T-cell (primary cell): ENCODE results near the gene NXPE4. TPM values are rescaled to one million over a fixed set of nuclear protein-coding genes. Genes with fewer than 3 reads are reported as not detected.

Experiments
- ATAC-seq, 4 experiments: fragments of 200-7000 bp in 3 of 4; fragments of 150-1000 bp in 1 of 4; cut with Tn5 transposase; replicated peaks in 1 of 4; 1 replicate in 3 of 4; 2 replicates in 1 of 4; pipeline ENCODE4 v1.10.0; 2021; ENCODE audit warnings: moderate library complexity in 3 of 4, mild to moderate bottlenecking in 2 of 4, moderate number of reproducible peaks in 1 of 4
- CTCF ChIA-PET, 2 donors: fragments of 300-600 bp; sonication (Branson Sonifier 250); formaldehyde crosslinking; loops; one replicate each; lab custom pipeline; 2022; ENCODE audit warnings: antibody characterized with exemption in 2 of 2; lab: Charles Lee
- POLR2A ChIA-PET, 2 donors: fragments of 300-600 bp; sonication (Branson Sonifier 250); formaldehyde crosslinking; loops; one replicate each; lab custom pipeline; 2022; ENCODE audit warnings: antibody characterized with exemption in 2 of 2; lab: Charles Lee
- DNase-seq, 35 experiments: peaks; one replicate each; pipeline versions ENCODE4 v3.0.0 to v3.0.0-alpha.2; 2013 to 2023
- H3K27ac ChIP-seq: one replicate; pipeline ENCODE4 v1.5.1; 2013; ENCODE audit warnings: low read length
- H3K27me3 ChIP-seq, 2 experiments: replicated peaks in 1 of 2; 1 replicate in 1 of 2; 2 replicates in 1 of 2; pipeline versions ENCODE4 v1.6.1 to v1.7.0; 2013; ENCODE audit warnings: low read length in 1 of 2, mixed read lengths in 1 of 2; ENCODE audit not compliant: control insufficient read depth in 2 of 2, insufficient read depth in 2 of 2; ENCODE audit errors: extremely low read depth in 1 of 2
- H3K36me3 ChIP-seq, 2 donors: 1 replicate in 1 of 2; 2 replicates in 1 of 2; pipeline versions ENCODE4 v1.6.1 to v1.7.0; 2013; ENCODE audit warnings: low read length in 1 of 2; ENCODE audit not compliant: control insufficient read depth in 2 of 2, insufficient read depth in 1 of 2; ENCODE audit errors: extremely low read depth in 1 of 2
- H3K4me1 ChIP-seq, 2 experiments: 1 replicate in 1 of 2; 2 replicates in 1 of 2; pipeline versions ENCODE4 v1.6.1 to v1.7.0; 2013; ENCODE audit warnings: low read length in 2 of 2, mixed read lengths in 1 of 2; ENCODE audit not compliant: insufficient read depth in 2 of 2, control insufficient read depth in 1 of 2; ENCODE audit errors: extremely low read depth in 1 of 2
- H3K4me3 ChIP-seq, 2 donors: 1 replicate in 1 of 2; 2 replicates in 1 of 2; pipeline versions ENCODE4 v1.5.1 to v1.7.0; 2013; ENCODE audit warnings: mild to moderate bottlenecking in 2 of 2, low read length in 1 of 2, moderate library complexity in 1 of 2; ENCODE audit not compliant: control insufficient read depth in 1 of 2; ENCODE audit errors: extremely low read depth in 1 of 2
- H3K9me3 ChIP-seq: 2 replicates; pipeline ENCODE4 v1.7.0; 2013
- H3K27ac Mint-ChIP-seq, 2 donors: one replicate each; pipeline ENCODE4 v1.8.0; 2020 to 2021; ENCODE audit warnings: mild to moderate bottlenecking in 2 of 2, mixed read lengths in 2 of 2
- H3K27me3 Mint-ChIP-seq, 2 donors: one replicate each; pipeline ENCODE4 v1.8.0; 2021 to 2022; ENCODE audit warnings: mixed read lengths in 2 of 2
- H3K36me3 Mint-ChIP-seq: one replicate; pipeline ENCODE4 v1.8.0; 2021; ENCODE audit warnings: mixed read lengths
- H3K4me1 Mint-ChIP-seq, 3 donors: one replicate each; pipeline ENCODE4 v1.8.0; 2020 to 2022; ENCODE audit warnings: mixed read lengths in 3 of 3, mild to moderate bottlenecking in 1 of 3
- H3K4me3 Mint-ChIP-seq, 3 donors: one replicate each; pipeline ENCODE4 v1.8.0; 2020 to 2022; ENCODE audit warnings: mild to moderate bottlenecking in 3 of 3, mixed read lengths in 3 of 3, moderate library complexity in 3 of 3
- H3K9me3 Mint-ChIP-seq, 3 donors: one replicate each; pipeline ENCODE4 v1.8.0; 2020 to 2022; ENCODE audit warnings: mixed read lengths in 3 of 3
- WGBS: methylation state at CpG from one replicate; pipeline ENCODE4 v1.1.5; 2013; ENCODE audit warnings: missing lambda C conversion rate; ENCODE audit not compliant: insufficient coverage; 5-methylcytosine and 5-hydroxymethylcytosine counted together
- total RNA-seq, 35 experiments: library from RNA in 6 of 35; stranded (reverse) in 6 of 35; fragments of 120-200 nt in 1 of 35; gene quantifications; one replicate each; pipeline versions ENCODE4 v1.2.1 to v1.2.4 and lab custom pipeline; 2013 to 2026

NXPE4 gene
- total RNA-seq, 5 donors from 2014 or later (not counting 1 experiment from before 2014, with no cell fraction given): not detected

- no peak for DNase-seq
- H3K4me3 Mint-ChIP-seq: no peak overlapping the region
- ATAC-seq: no peak
- Histone ChIP-seq H3K27ac (no peak overlapping the region), H3K4me3 (no peak overlapping the region), H3K36me3 (no peaks in the 10 kb centered on the region), H3K9me3 (no peaks in the 10 kb centered on the region), H3K27me3 (peaks cover 0 to 3% of the 10 kb centered on the region in 2 experiments), H3K4me1 (no peaks in the 10 kb centered on the region)
- no peaks in the 10 kb centered on the region for H3K27me3 Mint-ChIP-seq
- H3K9me3 Mint-ChIP-seq: no peaks in the 10 kb centered on the region
- H3K4me1 Mint-ChIP-seq: no peaks in the 10 kb centered on the region
- ChIA-PET POLR2A (no interaction called here), CTCF (interaction anchor here in 1 of 2 donors (0.6 kb wide), 1 partner anchor 1365 kb away, joined by 3 read pairs; no protein-coding TSS in a partner anchor)
- H3K27ac Mint-ChIP-seq: no peak overlapping the region
- WGBS: no CpG with 5 or more reads among the region's 2 CpGs
- H3K36me3 Mint-ChIP-seq: no peaks in the 10 kb centered on the region
Measured at GRCh38 chr11:114553642-114554041, 41.9 kb downstream of the NXPE4 start.

GRCh38 chr11:114551060-114551459, 44.5 kb downstream of the NXPE4 start:
- Histone ChIP-seq H3K4me1 (no peaks in the 10 kb centered on the region), H3K27ac (no peak overlapping the region), H3K36me3 (no peaks in the 10 kb centered on the region), H3K4me3 (no peak overlapping the region), H3K27me3 (peaks cover 0 to 3% of the 10 kb centered on the region in 2 experiments), H3K9me3 (no peaks in the 10 kb centered on the region)
- no peaks in the 10 kb centered on the region for H3K9me3 Mint-ChIP-seq
- H3K4me1 Mint-ChIP-seq: no peaks in the 10 kb centered on the region
- H3K36me3 Mint-ChIP-seq: no peaks in the 10 kb centered on the region
- peaks cover 0 to 8% of the 10 kb centered on the region in 2 donors for H3K27me3 Mint-ChIP-seq
- no peak overlapping the region for H3K27ac Mint-ChIP-seq
- CTCF ChIA-PET: no interaction called here
- WGBS: 83% methylated on average over 1 of the region's 4 CpGs
- no peak for ATAC-seq
- DNase-seq: no peak
- no peak overlapping the region for H3K4me3 Mint-ChIP-seq
- POLR2A ChIA-PET: no interaction called here

GRCh38 chr11:114525682-114526081, 69.9 kb downstream of the NXPE4 start:
- Mint-ChIP-seq H3K4me3 (no peak overlapping the region), H3K27ac (no peak overlapping the region), H3K36me3 (no peaks in the 10 kb centered on the region), H3K4me1 (no peaks in the 10 kb centered on the region), H3K27me3 (peaks cover 4% of the 10 kb centered on the region in 2 donors), H3K9me3 (peaks cover 9 to 16% (median 10%) of the 10 kb centered on the region in 3 donors)
- ATAC-seq (no peak), DNase-seq (no peak)
- Histone ChIP-seq H3K27me3 (no peaks in the 10 kb centered on the region), H3K4me3 (no peak overlapping the region), H3K4me1 (no peaks in the 10 kb centered on the region), H3K9me3 (no peaks in the 10 kb centered on the region), H3K27ac (no peak overlapping the region), H3K36me3 (no peaks in the 10 kb centered on the region)
- ChIA-PET POLR2A (no interaction called here), CTCF (no interaction called here)
- no CpG with 5 or more reads among the region's 2 CpGs for WGBS

- H3K27ac Mint-ChIP-seq: no peak overlapping the region
- ATAC-seq (no peak), DNase-seq (no peak)
- H3K9me3 Mint-ChIP-seq: peaks cover 9 to 16% (median 10%) of the 10 kb centered on the region in 3 donors
- no peak overlapping the region for H3K4me3 ChIP-seq
- no peaks in the 10 kb centered on the region for H3K36me3 Mint-ChIP-seq
- WGBS: 100% methylated on average over 1 of the region's 1 CpG
- ChIA-PET CTCF (no interaction called here), POLR2A (no interaction called here)
- H3K36me3 ChIP-seq: no peaks in the 10 kb centered on the region
- no peaks in the 10 kb centered on the region for H3K4me1 Mint-ChIP-seq
- H3K4me3 Mint-ChIP-seq: no peak overlapping the region
- no peaks in the 10 kb centered on the region for H3K4me1 ChIP-seq
- H3K27me3 Mint-ChIP-seq: peaks cover 4 to 9% of the 10 kb centered on the region in 2 donors
- H3K27ac ChIP-seq: no peak overlapping the region
- H3K27me3 ChIP-seq: no peaks in the 10 kb centered on the region
- H3K9me3 ChIP-seq: no peaks in the 10 kb centered on the region
Measured at GRCh38 chr11:114524122-114524521, 71.5 kb downstream of the NXPE4 start.

GRCh38 chr11:114522818-114523217, 72.8 kb downstream of the NXPE4 start:
- Histone ChIP-seq H3K4me1 (no peaks in the 10 kb centered on the region), H3K9me3 (no peaks in the 10 kb centered on the region), H3K36me3 (no peaks in the 10 kb centered on the region), H3K27me3 (no peaks in the 10 kb centered on the region), H3K27ac (no peak overlapping the region), H3K4me3 (no peak overlapping the region)
- POLR2A ChIA-PET: no interaction called here
- H3K9me3 Mint-ChIP-seq: peaks cover 9 to 16% (median 10%) of the 10 kb centered on the region in 3 donors
- H3K36me3 Mint-ChIP-seq: no peaks in the 10 kb centered on the region
- peaks cover 4 to 9% of the 10 kb centered on the region in 2 donors for H3K27me3 Mint-ChIP-seq
- no peaks in the 10 kb centered on the region for H3K4me1 Mint-ChIP-seq
- WGBS: 100% methylated on average over 1 of the region's 2 CpGs
- DNase-seq (no peak), ATAC-seq (no peak)
- no peak overlapping the region for H3K4me3 Mint-ChIP-seq
- CTCF ChIA-PET: no interaction called here
- H3K27ac Mint-ChIP-seq: no peak overlapping the region

Other genes with a start within 250 kb of the NXPE4 start
- gene C11orf71, start 195.3 kb downstream of the NXPE4 start, total RNA-seq: 10 to 100 TPM in 4 of 5 donors, 1 to 10 TPM in 1; 8.2 to 15.2 (median 12.1) TPM
- 10 to 100 TPM; 21.1 to 70.0 (median 24.5) TPM for gene RBM7, start 195.1 kb downstream of the NXPE4 start, total RNA-seq
- gene REXO2, start 156.3 kb downstream of the NXPE4 start, total RNA-seq: 10 to 100 TPM; 30.1 to 73.9 (median 63.6) TPM
- gene NXPE1, start 35.9 kb downstream of the NXPE4 start, total RNA-seq: not detected
- under 1 TPM in 1 of 5 donors, not detected in 4; 0.18 TPM for gene NXPE2, start 82.7 kb upstream of the NXPE4 start, total RNA-seq